ENCODE measurements around the gene ARHGAP28.

Gene ARHGAP28

GRCh38 chr18:6939972-6940371 is 210.5 kb downstream of the ARHGAP28 start:
- Histone ChIP-seq H3K4me3 (no peak overlapping the region), H3K4me1 (no peaks in the 10 kb centered on the region), H4K20me1 (no peaks in the 10 kb centered on the region), H3K36me3 (no peaks in the 10 kb centered on the region), H3K4me2 (no peak overlapping the region), H3K9ac (no peak overlapping the region), H3K27ac (no peak overlapping the region), H3K9me3 (replicated peaks in 1 of 11) (no peaks in the 10 kb centered on the region), H3K27me3 (no peaks in the 10 kb centered on the region)
- no peak for TF ChIP-seq Cebpa-rat (IDR thresholded peaks at IDR 0.05)

DNA sequence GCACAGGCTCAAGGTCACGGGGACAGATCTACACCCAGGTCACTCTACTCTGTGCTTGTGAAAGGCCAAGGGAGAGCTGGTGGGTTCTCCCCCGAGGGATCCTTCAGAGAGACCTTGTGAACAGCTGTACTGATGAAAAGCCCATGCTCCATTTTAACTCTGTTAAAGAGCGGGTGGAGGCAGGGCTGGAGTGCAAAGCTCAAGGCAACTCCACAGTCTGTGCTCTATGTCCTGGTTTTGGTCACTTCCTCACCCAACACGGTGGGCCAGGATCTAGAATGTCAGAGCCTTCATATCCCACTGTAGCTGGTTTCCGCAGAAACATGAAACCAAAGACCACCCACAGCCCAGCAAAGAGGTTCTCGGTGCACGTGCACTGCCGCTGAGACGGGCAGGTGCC is 210.9 kb downstream of the ARHGAP28 start:
- TF ChIP-seq Cebpa-rat (IDR thresholded peaks at IDR 0.05) = no peak
- H3K27me3 ChIP-seq = no peaks in the 10 kb centered on the region
- H3K27ac ChIP-seq = no peak overlapping the region
- no peaks in the 10 kb centered on the region for H3K4me1 ChIP-seq
- no peaks in the 10 kb centered on the region for H3K9me3 ChIP-seq (replicated peaks in 1 of 11)
- no peaks in the 10 kb centered on the region for H4K20me1 ChIP-seq
- H3K4me3 ChIP-seq = no peak overlapping the region
- no peak overlapping the region for H3K9ac ChIP-seq
- no peaks in the 10 kb centered on the region for H3K36me3 ChIP-seq
- H3K4me2 ChIP-seq = no peak overlapping the region

GRCh38 chr18:6941996-6942395 is 212.5 kb downstream of the ARHGAP28 start:
- Histone ChIP-seq H3K27ac (no peak overlapping the region), H4K20me1 (no peaks in the 10 kb centered on the region)
- TF ChIP-seq Cebpa-rat (IDR thresholded peaks at IDR 0.05) = no peak

GRCh38 chr18:6942742-6943141 is 213.2 kb downstream of the ARHGAP28 start:
- no peaks in the 10 kb centered on the region for H3K36me3 ChIP-seq
- no peak overlapping the region for H3K9ac ChIP-seq
- H3K27ac ChIP-seq = no peak overlapping the region
- no peak overlapping the region for H3K4me2 ChIP-seq
- TF ChIP-seq Cebpa-rat (IDR thresholded peaks at IDR 0.05) = no peak
- H3K9me3 ChIP-seq (replicated peaks in 1 of 11) = no peaks in the 10 kb centered on the region
- no peaks in the 10 kb centered on the region for H3K27me3 ChIP-seq
- H4K20me1 ChIP-seq = no peaks in the 10 kb centered on the region
- H3K4me1 ChIP-seq = no peaks in the 10 kb centered on the region
- H3K4me3 ChIP-seq = no peak overlapping the region

More at GRCh38 chr18:6941996-6942395, 212.5 kb downstream of the ARHGAP28 start:
- H3K9ac ChIP-seq = no peak overlapping the region
- H3K4me1 ChIP-seq = no peaks in the 10 kb centered on the region
- H3K36me3 ChIP-seq = no peaks in the 10 kb centered on the region
- no peaks in the 10 kb centered on the region for H3K9me3 ChIP-seq (replicated peaks in 1 of 11)
- no peaks in the 10 kb centered on the region for H3K27me3 ChIP-seq
- no peak overlapping the region for H3K4me3 ChIP-seq
- no peak overlapping the region for H3K4me2 ChIP-seq

GRCh38 chr18:6943143-6943542 is 213.6 kb downstream of the ARHGAP28 start:
- TF ChIP-seq Cebpa-rat (IDR thresholded peaks at IDR 0.05) = no peak
- Histone ChIP-seq H4K20me1 (no peaks in the 10 kb centered on the region), H3K9ac (no peak overlapping the region), H3K27me3 (no peaks in the 10 kb centered on the region), H3K4me1 (no peaks in the 10 kb centered on the region), H3K4me3 (no peak overlapping the region), H3K27ac (no peak overlapping the region), H3K4me2 (no peak overlapping the region), H3K9me3 (replicated peaks in 1 of 11) (no peaks in the 10 kb centered on the region), H3K36me3 (no peaks in the 10 kb centered on the region)

DNA sequence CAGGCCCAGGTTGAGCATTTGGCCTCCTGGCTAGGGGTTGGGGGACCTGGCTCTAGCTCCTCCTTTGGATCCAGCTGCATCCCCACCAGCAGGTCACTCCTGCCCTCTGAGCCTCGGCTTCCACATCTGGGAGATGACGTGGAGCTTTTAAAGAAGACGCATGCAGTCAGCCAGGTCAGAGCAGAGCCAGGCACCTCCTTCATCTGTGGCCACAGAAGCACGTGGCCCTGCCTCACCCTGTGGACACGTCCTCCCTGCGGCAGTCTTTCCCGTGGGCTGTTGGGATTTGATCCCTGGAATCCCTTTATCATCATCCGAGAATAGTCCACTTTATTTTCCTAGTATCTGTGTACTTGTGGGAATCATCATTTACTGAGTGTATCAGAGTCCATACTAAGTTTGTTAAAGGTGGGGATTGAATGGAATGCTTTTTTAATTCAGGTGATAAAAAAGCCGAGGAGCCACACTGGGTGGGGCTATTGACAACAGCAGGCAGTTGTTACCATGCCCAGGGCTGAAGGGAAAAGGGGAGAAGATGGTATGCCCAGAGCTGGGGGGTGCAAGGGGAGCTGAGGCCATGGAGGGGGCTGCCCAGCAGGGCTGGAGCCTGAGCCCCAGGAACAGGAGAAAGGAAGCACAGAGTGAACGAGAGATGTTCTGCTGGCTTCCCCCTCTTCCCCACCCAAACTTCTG is 218.0 kb downstream of the ARHGAP28 start:
- Histone ChIP-seq H3K4me2 (no peak overlapping the region), H3K27ac (no peak overlapping the region), H3K9ac (no peak overlapping the region), H4K20me1 (no peaks in the 10 kb centered on the region), H3K4me3 (no peak overlapping the region), H3K27me3 (no peaks in the 10 kb centered on the region), H3K36me3 (no peaks in the 10 kb centered on the region), H3K9me3 (replicated peaks in 1 of 11) (no peaks in the 10 kb centered on the region), H3K4me1 (no peaks in the 10 kb centered on the region)
- no peak for TF ChIP-seq Cebpa-rat (IDR thresholded peaks at IDR 0.05)

GRCh38 chr18:6948281-6949055 is 219.0 kb downstream of the ARHGAP28 start:
- Histone ChIP-seq H4K20me1 (no peaks in the 10 kb centered on the region), H3K4me3 (no peak overlapping the region), H3K9me3 (replicated peaks in 1 of 11) (no peaks in the 10 kb centered on the region), H3K36me3 (no peaks in the 10 kb centered on the region), H3K4me2 (no peak overlapping the region), H3K9ac (no peak overlapping the region), H3K4me1 (no peaks in the 10 kb centered on the region), H3K27me3 (no peaks in the 10 kb centered on the region), H3K27ac (no peak overlapping the region)
- TF ChIP-seq Cebpa-rat (IDR thresholded peaks at IDR 0.05) = no peak

DNA sequence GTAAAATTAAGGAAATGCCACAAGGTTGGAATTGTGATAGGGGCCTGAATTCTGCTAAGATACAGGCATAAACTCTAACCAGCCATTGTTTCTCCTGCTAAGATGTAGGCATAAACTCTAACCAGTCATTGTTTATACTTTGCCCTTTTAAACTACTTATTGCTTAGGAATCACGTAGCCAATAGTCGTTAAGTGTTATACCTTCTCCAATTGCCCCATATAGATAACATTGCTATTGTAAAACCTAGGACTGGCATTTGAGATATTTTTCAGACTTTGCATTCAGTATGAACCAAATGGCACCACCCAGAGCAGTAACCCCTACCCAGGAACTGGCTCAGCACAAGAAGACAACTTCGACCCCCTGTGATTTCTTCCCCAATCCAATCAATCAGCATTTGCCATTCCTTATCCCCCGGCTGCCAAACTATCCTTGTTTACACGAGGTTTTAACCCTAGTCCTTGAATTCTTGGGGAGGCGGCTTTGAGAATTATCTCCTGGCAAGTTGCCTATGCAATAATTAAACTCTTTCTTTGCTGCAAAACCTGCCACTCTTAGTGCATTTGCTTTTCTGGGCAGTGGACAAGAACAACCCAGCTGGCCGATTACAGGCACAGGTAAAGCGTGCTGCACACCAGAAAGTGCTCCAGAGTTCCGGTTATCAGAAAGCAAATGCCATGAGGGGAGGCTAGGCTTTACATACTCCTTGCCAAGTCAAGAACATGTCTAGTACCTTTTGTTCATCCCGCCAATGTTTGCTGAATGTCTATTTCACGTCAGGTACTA is 220.5 kb downstream of the ARHGAP28 start:
- no peaks in the 10 kb centered on the region for H3K27me3 ChIP-seq
- no peaks in the 10 kb centered on the region for H3K36me3 ChIP-seq

DNA sequence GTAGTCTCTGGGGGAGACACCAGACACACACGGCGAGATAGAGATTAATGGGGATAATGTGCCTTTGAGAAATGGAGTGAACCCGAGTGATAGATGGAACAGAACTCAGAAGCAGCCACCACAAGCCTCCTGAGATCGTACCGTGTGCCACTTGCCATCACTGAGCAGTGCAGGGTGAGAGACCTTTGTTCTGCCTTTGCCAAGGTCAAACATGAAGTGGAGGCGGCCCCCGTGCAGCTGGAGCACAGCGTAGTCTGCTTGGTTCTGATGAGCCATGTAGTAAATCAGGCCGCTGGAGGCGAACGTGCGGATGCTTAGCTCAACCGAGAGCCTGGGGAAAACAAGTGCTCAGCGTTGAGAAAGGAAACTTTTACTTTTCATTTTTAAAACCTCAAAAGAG is 221.1 kb downstream of the ARHGAP28 start:
- H3K9ac ChIP-seq = no peak overlapping the region
- no peaks in the 10 kb centered on the region for H3K27me3 ChIP-seq
- H3K4me2 ChIP-seq = no peak overlapping the region
- TF ChIP-seq Cebpa-rat (IDR thresholded peaks at IDR 0.05) = no peak
- no peak overlapping the region for H3K4me3 ChIP-seq
- peaks cover 10 to 16% (median 12%) of the 10 kb centered on the region in 10 experiments; a peak in 19 of 20 replicates for H3K4me1 ChIP-seq
- H3K9me3 ChIP-seq (replicated peaks in 1 of 11) = no peaks in the 10 kb centered on the region
- H3K36me3 ChIP-seq = no peaks in the 10 kb centered on the region
- no peaks in the 10 kb centered on the region for H4K20me1 ChIP-seq
- H3K27ac ChIP-seq = no peak overlapping the region

More for the DNA sequence above, 220.5 kb downstream of the ARHGAP28 start:
- no peak overlapping the region for H3K4me2 ChIP-seq
- TF ChIP-seq Cebpa-rat (IDR thresholded peaks at IDR 0.05) = no peak
- H4K20me1 ChIP-seq = no peaks in the 10 kb centered on the region
- peaks cover 6 to 9% (median 7%) of the 10 kb centered on the region in 10 experiments; a peak in 19 of 20 replicates for H3K4me1 ChIP-seq
- no peak overlapping the region for H3K27ac ChIP-seq
- H3K9ac ChIP-seq = no peak overlapping the region
- no peak overlapping the region for H3K4me3 ChIP-seq
- H3K9me3 ChIP-seq (replicated peaks in 1 of 11) = no peaks in the 10 kb centered on the region
